HCT116 (cell line): ENCODE results near the gene FBXL17. TPM values are rescaled to one million over a fixed set of nuclear protein-coding genes. Genes with fewer than 3 reads are reported as not detected.

Source experiments
- ATAC-seq: fragments of 200-7000 bp; cut with Tn5 transposase; 2 replicates; pipeline ENCODE4 v1.9.1; 2020; ENCODE audit warnings: mild to moderate bottlenecking, moderate library complexity
- BruUV-seq: library from RNA; stranded (reverse); fragments of 400-500 nt; replicated peaks from 2 replicates; lab custom pipeline; 2021; lab: Mats Ljungman, UMichigan
- CTCF ChIA-PET: fragments of 300-600 bp; sonication (Branson Sonifier 250); formaldehyde crosslinking; loops from one replicate; lab custom pipeline; 2021; ENCODE audit warnings: antibody characterized with exemption; lab: Charles Lee
- POLR2A ChIA-PET: fragments of 300-600, 350-600 bp; sonication (Branson Sonifier 250); formaldehyde crosslinking; loops from one replicate; lab custom pipeline; 2021; ENCODE audit warnings: antibody characterized with exemption; lab: Charles Lee
- RAD21 ChIA-PET, 2 experiments: fragments of 300-600 bp; sonication (Branson Sonifier 250); formaldehyde crosslinking; loops; one replicate each; lab custom pipeline; 2023; ENCODE audit warnings: low total read pairs in 2 of 2; ENCODE audit not compliant: uncharacterized antibody in 2 of 2, unreplicated experiment in 2 of 2, low non-redundant PET in 1 of 2; lab: Charles Lee
- DNase-seq: peaks from one replicate; pipeline ENCODE4 v3.0.0-alpha.2; 2010; ENCODE audit warnings: low read depth, low spot score
- H2AFZ ChIP-seq: fragments of 200-600 bp; shearing (Covaris generic), sonication (generic); 2 replicates; pipeline ENCODE4 v1.6.1; 2017; ENCODE audit warnings: low read depth, mixed run types, mixed read lengths, antibody characterized with exemption, low read length; ENCODE audit not compliant: poor library complexity, severe bottlenecking
- H3K27ac ChIP-seq: 2 replicates; pipeline ENCODE4 v1.5.1; 2012; ENCODE audit warnings: low read depth, low read length
- H3K27me3 ChIP-seq: fragments of 200-600 bp; sonication (generic); 2 replicates; pipeline ENCODE4 v1.6.1; 2016; ENCODE audit warnings: mixed run types, low read length, mixed read lengths; ENCODE audit not compliant: insufficient read depth
- H3K36me3 ChIP-seq, 2 experiments: fragments of 200-500 bp in 1 of 2; fragments of 200-600 bp in 1 of 2; sonication (Bioruptor generic) in 1 of 2; sonication (generic) in 1 of 2; 2 replicates each; pipeline versions ENCODE4 v1.5.1 to v1.6.1; 2014 to 2016; ENCODE audit warnings: low read length in 2 of 2, inconsistent platforms in 1 of 2, mixed read lengths in 1 of 2, mixed run types in 1 of 2; ENCODE audit not compliant: insufficient read depth in 2 of 2, control insufficient read depth in 1 of 2
- H3K4me1 ChIP-seq, 2 experiments: fragments of 200-600 bp in 1 of 2; sonication (generic) in 1 of 2; 2 replicates each; pipeline versions ENCODE4 v1.5.1 to v1.6.1; 2012 to 2017; ENCODE audit warnings: low read length in 2 of 2, inconsistent platforms in 1 of 2, mild to moderate bottlenecking in 1 of 2, mixed read lengths in 1 of 2, mixed run types in 1 of 2, moderate library complexity in 1 of 2; ENCODE audit not compliant: insufficient read depth in 2 of 2, control insufficient read depth in 1 of 2
- H3K4me2 ChIP-seq: fragments of 200-600 bp; sonication (generic); 2 replicates; pipeline ENCODE4 v1.6.1; 2017; ENCODE audit warnings: mixed run types, low read length, mixed read lengths
- H3K4me3 ChIP-seq, 2 experiments: fragments of 200-600 bp in 1 of 2; sonication (generic) in 1 of 2; replicated peaks in 1 of 2; 2 replicates each; pipeline ENCODE4 v1.5.1; 2011 to 2016; ENCODE audit warnings: low read length in 2 of 2, control low read depth in 1 of 2, low read depth in 1 of 2, mild to moderate bottlenecking in 1 of 2, mixed read lengths in 1 of 2, mixed run types in 1 of 2
- H3K79me2 ChIP-seq: fragments of 200-600 bp; sonication (generic); 2 replicates; pipeline ENCODE4 v1.6.1; 2017; ENCODE audit warnings: mild to moderate bottlenecking, mixed run types, low read length, moderate library complexity, mixed read lengths; ENCODE audit not compliant: insufficient read depth
- H3K9ac ChIP-seq: fragments of 200-600 bp; sonication (generic); 2 replicates; pipeline ENCODE4 v1.6.1; 2016; ENCODE audit warnings: low read length, mixed read lengths
- H3K9me2 ChIP-seq: fragments of 200-600 bp; sonication (generic), shearing (Covaris generic); 2 replicates; pipeline ENCODE4 v1.6.1; 2017; ENCODE audit warnings: mixed run types, mild to moderate bottlenecking, moderate library complexity; ENCODE audit not compliant: insufficient read depth
- H3K9me3 ChIP-seq, 2 experiments: fragments of 200-500 bp in 1 of 2; fragments of 200-600 bp in 1 of 2; sonication (Bioruptor generic) in 1 of 2; sonication (generic) in 1 of 2; 2 replicates each; pipeline ENCODE4 v1.6.1; 2014 to 2017; ENCODE audit warnings: low read length in 2 of 2, mixed read lengths in 2 of 2, inconsistent platforms in 1 of 2, low read depth in 1 of 2, mild to moderate bottlenecking in 1 of 2, mixed run types in 1 of 2, moderate library complexity in 1 of 2; ENCODE audit not compliant: control insufficient read depth in 1 of 2, insufficient read depth in 1 of 2
- H4K20me1 ChIP-seq: fragments of 200-600 bp; sonication (generic), shearing (Covaris generic); 2 replicates; pipeline ENCODE4 v1.6.1; 2017; ENCODE audit warnings: mixed run types, mild to moderate bottlenecking, moderate library complexity; ENCODE audit not compliant: insufficient read depth
- CBX3 ChIP-seq: IDR thresholded peaks from 2 replicates; pipeline ENCODE4 v1.6.1; 2012; ENCODE audit warnings: low read depth
- JUND ChIP-seq: IDR thresholded peaks from 2 replicates; pipeline ENCODE4 v1.6.1; 2012
- POLR2AphosphoS5 ChIP-seq: IDR thresholded peaks from 2 replicates; pipeline ENCODE4 v1.6.1; 2011; ENCODE audit warnings: mild to moderate bottlenecking, low read depth, low read length, moderate library complexity
- RAD21 ChIP-seq: IDR thresholded peaks from 2 replicates; pipeline ENCODE4 v1.6.1; 2012; ENCODE audit warnings: low read depth, mild to moderate bottlenecking
- SP1 ChIP-seq: IDR thresholded peaks from 2 replicates; pipeline ENCODE4 v1.6.1; 2012; ENCODE audit warnings: low read depth
- YY1 ChIP-seq: IDR thresholded peaks from 2 replicates; pipeline ENCODE4 v1.6.1; 2011; ENCODE audit warnings: low read length, low read depth, moderate library complexity, mild to moderate bottlenecking; ENCODE audit not compliant: insufficient replicate concordance; ENCODE audit errors: extremely low read depth
- intact Hi-C: fragments of 100-400 bp; cut with micrococcal nuclease; formaldehyde crosslinking; loops from 2 replicates; pipeline ENCODE4 v1.10.0; 2022
- total RNA-seq: library from RNA; stranded (reverse); gene quantifications from one replicate; pipeline ENCODE4 v1.2.1, GENCODE V29; 2021; ENCODE audit not compliant: unreplicated experiment
- TF ChIP-seq, protein P1 (sequence below): IDR thresholded peaks from 2 replicates; pipeline ENCODE4 v1.6.1; 2012; ENCODE audit warnings: low read depth
- TF ChIP-seq, protein P2 (sequence below): IDR thresholded peaks from 2 replicates; pipeline ENCODE4 v1.6.1; 2012

Gene FBXL17
- total RNA-seq, 1 experiment from 2014 or later, result 9.4 TPM

DNA sequence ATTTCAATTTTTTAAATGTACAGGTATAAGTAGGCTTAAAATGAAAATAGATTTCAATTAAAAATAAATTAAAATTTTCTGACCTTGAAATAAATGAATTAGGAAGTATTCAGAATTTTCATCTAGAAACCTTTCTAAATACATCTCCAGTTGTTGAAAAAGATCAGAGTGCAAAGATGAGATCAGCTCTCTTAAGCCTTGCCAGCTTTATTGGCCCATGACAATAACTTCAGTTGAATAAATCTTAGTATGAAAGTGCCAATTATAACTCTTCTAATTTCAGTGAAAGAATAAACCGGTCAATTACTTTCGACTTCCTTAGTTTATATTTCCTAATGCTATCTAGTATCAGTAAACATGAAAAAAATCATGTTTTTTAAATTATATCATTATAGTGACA is 117.4 kb downstream of the FBXL17 start (continued):
- TF ChIP-seq YY1 (no peak), RAD21 (no peak)
- TF ChIP-seq, all 23 proteins: peak for 0

DNA sequence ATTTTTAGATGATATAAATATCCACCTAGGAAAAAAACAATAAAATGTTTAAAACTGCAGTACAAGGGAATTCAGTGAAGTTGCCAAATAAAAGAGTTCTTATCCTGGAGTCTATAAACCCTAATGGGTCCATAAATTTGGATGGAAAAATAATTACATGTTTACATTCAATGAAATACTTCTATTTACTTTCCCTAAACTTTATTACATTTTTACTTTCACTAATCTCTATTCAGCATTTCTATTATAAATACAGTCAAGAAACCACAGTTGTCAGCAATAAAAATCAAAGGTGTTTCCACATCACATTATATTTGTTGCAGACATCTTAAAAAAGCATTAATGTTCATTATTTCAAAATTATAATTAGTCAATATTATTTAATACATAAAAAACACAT is 118.6 kb downstream of the FBXL17 start:
- POLR2A ChIA-PET, result no interaction called here
- CTCF ChIA-PET, result no interaction called here
- H3K4me3 ChIP-seq, result no peak overlapping the region
- no peaks in the 10 kb centered on the region for H3K9me3 ChIP-seq
- no peak for TF ChIP-seq JUND
- TF ChIP-seq, protein P1, sequence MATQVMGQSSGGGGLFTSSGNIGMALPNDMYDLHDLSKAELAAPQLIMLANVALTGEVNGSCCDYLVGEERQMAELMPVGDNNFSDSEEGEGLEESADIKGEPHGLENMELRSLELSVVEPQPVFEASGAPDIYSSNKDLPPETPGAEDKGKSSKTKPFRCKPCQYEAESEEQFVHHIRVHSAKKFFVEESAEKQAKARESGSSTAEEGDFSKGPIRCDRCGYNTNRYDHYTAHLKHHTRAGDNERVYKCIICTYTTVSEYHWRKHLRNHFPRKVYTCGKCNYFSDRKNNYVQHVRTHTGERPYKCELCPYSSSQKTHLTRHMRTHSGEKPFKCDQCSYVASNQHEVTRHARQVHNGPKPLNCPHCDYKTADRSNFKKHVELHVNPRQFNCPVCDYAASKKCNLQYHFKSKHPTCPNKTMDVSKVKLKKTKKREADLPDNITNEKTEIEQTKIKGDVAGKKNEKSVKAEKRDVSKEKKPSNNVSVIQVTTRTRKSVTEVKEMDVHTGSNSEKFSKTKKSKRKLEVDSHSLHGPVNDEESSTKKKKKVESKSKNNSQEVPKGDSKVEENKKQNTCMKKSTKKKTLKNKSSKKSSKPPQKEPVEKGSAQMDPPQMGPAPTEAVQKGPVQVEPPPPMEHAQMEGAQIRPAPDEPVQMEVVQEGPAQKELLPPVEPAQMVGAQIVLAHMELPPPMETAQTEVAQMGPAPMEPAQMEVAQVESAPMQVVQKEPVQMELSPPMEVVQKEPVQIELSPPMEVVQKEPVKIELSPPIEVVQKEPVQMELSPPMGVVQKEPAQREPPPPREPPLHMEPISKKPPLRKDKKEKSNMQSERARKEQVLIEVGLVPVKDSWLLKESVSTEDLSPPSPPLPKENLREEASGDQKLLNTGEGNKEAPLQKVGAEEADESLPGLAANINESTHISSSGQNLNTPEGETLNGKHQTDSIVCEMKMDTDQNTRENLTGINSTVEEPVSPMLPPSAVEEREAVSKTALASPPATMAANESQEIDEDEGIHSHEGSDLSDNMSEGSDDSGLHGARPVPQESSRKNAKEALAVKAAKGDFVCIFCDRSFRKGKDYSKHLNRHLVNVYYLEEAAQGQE, result no peak
- no peak for TF ChIP-seq CBX3
- TF ChIP-seq POLR2AphosphoS5, result no peak
- no peak for TF ChIP-seq SP1
- TF ChIP-seq, protein P2, sequence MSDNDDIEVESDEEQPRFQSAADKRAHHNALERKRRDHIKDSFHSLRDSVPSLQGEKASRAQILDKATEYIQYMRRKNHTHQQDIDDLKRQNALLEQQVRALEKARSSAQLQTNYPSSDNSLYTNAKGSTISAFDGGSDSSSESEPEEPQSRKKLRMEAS, result no peak
- no peaks in the 10 kb centered on the region for H3K4me1 ChIP-seq
- no peak overlapping the region for H2AFZ ChIP-seq
- ATAC-seq (no peak), DNase-seq (no peak)
- H3K9me2 ChIP-seq, result no peaks in the 10 kb centered on the region
- no peak overlapping the region for H3K9ac ChIP-seq
- RAD21 ChIA-PET, result no interaction called here
- intact Hi-C loops, result no loop called here
- no peak overlapping the region for H3K4me2 ChIP-seq
- no peaks in the 10 kb centered on the region for H4K20me1 ChIP-seq
- no peak overlapping the region for H3K27ac ChIP-seq
- H3K27me3 ChIP-seq, result no peaks in the 10 kb centered on the region
- H3K36me3 ChIP-seq, result no peaks in the 10 kb centered on the region
- no TSS peak for BruUV-seq
- no peaks in the 10 kb centered on the region for H3K79me2 ChIP-seq
